NB4 (cell line): ENCODE measurements around the gene ACBD6.

Source experiments
- MYC ChIP-seq: IDR thresholded peaks from 2 replicates; pipeline ENCODE4 v1.6.1; 2011; ENCODE audit warnings: low read depth, low read length
- POLR2A ChIP-seq: IDR thresholded peaks from 2 replicates; pipeline ENCODE4 v1.6.1; 2011; ENCODE audit warnings: mild to moderate bottlenecking; ENCODE audit not compliant: insufficient read length; ENCODE audit errors: extremely low read depth
- TF ChIP-seq, protein P1 (sequence below): IDR thresholded peaks from one replicate; pipeline ENCODE4 v1.5.1; 2012; ENCODE audit warnings: low read depth, low read length
- TF ChIP-seq, protein P2 (sequence below): IDR thresholded peaks from 2 replicates; pipeline ENCODE4 v1.6.1; 2011; ENCODE audit warnings: low read depth, low read length

DNA sequence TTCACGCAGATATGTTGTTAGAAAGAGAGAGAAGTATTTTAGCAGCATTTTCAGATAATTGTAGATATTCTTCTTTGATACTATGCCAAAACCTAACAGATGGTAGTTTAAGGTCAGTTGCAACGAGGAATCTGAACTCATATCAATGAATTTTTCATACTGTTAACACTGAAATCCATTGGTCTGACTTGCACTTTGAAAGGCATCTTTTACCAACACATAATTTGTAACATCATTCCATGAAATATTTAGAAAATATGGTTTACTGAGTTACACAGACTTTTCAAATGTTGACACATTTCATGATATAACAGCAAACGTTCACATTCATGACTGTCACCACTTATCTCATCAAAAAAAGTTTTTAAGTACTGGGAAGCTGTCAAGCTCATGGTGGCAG lies 4.6 kb downstream of the ACBD6 start:
- TF ChIP-seq, protein P1, sequence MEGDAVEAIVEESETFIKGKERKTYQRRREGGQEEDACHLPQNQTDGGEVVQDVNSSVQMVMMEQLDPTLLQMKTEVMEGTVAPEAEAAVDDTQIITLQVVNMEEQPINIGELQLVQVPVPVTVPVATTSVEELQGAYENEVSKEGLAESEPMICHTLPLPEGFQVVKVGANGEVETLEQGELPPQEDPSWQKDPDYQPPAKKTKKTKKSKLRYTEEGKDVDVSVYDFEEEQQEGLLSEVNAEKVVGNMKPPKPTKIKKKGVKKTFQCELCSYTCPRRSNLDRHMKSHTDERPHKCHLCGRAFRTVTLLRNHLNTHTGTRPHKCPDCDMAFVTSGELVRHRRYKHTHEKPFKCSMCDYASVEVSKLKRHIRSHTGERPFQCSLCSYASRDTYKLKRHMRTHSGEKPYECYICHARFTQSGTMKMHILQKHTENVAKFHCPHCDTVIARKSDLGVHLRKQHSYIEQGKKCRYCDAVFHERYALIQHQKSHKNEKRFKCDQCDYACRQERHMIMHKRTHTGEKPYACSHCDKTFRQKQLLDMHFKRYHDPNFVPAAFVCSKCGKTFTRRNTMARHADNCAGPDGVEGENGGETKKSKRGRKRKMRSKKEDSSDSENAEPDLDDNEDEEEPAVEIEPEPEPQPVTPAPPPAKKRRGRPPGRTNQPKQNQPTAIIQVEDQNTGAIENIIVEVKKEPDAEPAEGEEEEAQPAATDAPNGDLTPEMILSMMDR, result no peak
- TF ChIP-seq POLR2A, result no peak
- TF ChIP-seq MYC, result no peak
- TF ChIP-seq, protein P2, sequence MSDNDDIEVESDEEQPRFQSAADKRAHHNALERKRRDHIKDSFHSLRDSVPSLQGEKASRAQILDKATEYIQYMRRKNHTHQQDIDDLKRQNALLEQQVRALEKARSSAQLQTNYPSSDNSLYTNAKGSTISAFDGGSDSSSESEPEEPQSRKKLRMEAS, result no peak
